T-helper 1 cell treated with Interleukin-12 subunit alpha and Interleukin-12 subunit beta and Interleukin-4 antibody, amounts not matched to agents 30 ng/mL and 1 ng/mL, for 36 hours (primary cell): ENCODE measurements around the gene MAP1LC3B2. TPM values are rescaled to one million over a fixed set of nuclear protein-coding genes. Genes with fewer than 3 reads are reported as not detected.

Experiments
- intact Hi-C: fragments of 100-400 bp; cut with micrococcal nuclease; formaldehyde crosslinking; loops from one replicate; pipeline ENCODE4 v1.15.1; 2024
- total RNA-seq: library from RNA; stranded (reverse); gene quantifications from 2 replicates; pipeline ENCODE4 v1.2.3, GENCODE V29; 2022

The MAP1LC3B2 gene
- total RNA-seq = 1.2 and 2.3 TPM in 2 replicates

DNA sequence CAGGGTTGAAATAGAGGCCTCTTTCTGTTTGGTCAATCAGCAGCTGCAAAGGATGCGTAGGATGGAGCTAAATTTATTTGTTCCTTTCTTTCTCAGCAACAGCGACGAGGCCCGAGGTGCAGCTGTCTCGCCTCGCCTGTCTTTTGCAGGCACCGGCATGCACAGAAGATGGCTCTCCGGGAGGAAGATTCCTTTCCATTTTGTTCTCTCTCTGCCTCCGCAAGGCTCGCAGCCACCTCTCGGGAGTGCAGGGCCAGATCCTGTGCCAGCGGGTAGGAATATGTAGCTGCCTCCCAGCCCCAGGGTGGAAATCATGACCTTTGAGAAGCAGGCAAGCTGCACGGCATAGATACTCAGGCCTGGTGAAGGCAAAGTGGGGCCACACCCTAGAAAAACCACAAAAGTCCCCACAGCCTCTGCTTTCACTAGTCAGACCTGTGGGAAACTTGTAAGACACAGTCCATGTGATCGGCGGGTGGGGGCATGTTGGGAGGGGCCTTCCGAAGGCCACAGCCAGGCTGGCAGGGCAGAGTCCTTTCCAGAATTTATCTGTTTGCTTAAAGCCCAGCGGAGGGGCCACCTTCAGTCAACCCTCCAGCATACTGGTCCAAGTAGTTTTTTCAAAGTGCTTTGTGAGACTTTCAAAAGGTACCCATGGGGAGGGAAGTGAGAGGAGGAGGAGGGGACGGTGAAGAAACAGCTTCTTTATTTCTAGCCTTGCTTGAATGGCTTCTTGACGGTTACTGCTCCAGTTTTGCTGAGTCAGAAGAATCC, at the start of gene MAP1LC3B2:
MAP1LC3B2 (plus strand) TSS at position 220 of the 774 bp plus-strand sequence. CDS start 16,562 bp downstream, outside the sequence.
- intact Hi-C loops = loop anchor here (1.0 to 2.0 kb wide), 14 partner anchors 21 to 595 kb away; partner anchors contain the start of genes MED13L, RNFT2, SPRING1 and TESC

DNA sequence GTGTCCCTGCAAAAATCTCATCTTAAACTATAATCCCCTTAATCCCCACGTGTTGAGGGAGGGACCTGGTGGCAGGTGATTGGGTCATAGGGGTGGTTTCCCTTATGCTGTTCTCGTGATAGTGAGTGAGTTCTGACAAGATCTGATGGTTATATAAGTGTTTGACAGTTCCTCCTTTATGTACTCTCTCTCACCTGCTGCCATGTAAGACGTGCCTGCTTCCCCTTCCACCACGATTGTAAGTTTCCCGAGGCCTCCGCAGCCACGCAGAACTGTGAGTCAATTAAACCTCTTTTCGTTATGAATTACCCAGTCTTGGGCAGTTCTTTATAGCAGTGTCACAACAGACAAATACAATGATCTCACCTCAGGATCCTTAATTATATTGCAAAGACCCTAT, 45.2 kb upstream of the MAP1LC3B2 start:
- intact Hi-C loops = no loop called here

DNA sequence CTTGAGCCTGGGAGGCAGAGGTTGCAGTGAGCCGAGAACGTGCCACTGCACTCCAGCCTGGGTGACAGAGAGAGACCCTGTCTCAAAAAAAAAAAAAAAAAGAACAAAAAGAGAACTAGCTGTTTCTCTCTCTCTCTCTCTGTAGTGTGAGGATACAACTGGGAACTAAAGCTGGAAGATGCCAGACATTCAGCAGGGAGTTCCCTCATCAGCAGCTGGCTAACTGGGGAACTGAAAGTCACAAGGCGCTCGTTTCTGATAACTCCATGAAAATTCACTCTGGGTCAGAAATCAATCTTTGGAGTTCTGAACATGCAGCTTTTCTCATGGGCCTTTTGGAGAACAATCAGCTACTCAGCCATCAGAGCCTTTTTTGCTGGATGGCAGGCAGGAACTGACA, 43.5 kb upstream of the MAP1LC3B2 start:
- intact Hi-C loops = no loop called here

DNA sequence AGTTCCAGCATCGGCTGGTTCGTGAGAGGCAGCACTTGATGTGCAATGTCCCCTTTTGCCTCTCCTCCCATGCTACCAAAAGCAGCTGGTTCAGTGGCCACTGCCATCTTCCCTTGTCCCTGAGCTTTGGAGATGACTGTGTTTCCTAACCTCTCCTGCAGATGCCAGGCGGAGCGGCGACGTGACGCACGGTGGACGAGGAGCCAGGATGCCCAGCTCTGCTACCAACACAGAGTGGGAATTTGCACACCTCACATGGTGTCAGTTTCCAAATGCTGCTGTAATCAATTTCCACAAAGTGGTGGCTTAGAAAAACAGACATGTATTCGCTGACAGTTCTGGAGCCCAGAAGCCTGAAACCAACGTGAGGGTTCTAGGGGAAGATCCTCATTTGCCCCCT, 42.5 kb upstream of the MAP1LC3B2 start:
- intact Hi-C loops = no loop called here

DNA sequence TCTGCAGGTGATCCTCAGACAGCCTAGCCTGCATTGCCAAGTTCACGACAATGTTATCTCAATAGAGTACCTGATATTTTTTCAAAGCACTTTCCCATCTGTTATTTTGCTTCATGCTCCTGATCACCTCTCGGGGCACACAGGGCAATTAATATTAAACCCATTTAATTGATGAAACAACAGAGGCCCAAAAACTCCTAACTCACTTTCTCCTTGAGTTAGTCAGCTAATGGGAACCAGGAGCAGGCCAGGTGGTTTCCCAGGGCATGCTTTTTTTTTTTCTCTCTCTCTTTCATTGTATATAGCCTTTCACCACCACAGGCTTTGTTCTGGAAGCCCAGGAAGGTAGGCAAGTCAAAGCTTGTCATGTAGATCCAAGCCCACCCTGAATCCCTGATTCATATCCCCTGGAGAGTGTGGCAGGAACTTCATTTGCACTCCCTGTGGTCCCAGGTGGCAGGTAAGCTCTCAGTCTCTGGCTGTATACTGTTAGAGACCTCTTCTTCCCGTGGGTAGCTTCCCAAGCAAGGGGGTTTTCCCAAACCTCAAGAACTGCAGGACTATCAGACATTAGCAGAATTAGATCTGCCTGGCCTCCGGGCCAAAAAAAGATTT, 41.6 kb upstream of the MAP1LC3B2 start:
- intact Hi-C loops = no loop called here

DNA sequence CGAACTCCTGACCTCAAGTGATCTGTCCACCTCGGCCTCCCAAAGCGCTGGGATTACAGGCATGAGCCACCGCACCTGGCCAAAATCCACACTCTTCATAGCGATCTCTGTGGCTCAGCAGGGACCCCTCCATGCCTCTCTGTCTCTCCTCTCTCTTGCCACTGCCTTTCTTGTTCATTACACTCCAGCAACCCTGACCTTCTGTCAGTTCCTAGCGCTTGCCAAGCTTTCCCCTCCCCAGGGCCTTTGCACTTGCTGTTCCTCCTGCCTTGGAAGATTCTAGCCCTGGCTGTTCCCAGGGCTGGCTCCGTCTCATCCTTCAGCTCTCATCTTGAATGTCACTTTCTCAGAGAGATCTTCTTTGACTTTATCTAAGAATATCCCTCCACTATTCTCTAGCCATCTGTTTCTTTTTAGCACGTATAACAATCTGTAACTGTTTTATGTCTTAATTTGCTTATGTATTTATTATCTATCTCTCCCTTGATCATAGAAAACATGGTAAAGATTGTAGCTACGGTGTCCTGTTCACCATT, 38.9 kb upstream of the MAP1LC3B2 start:
- intact Hi-C loops = no loop called here

DNA sequence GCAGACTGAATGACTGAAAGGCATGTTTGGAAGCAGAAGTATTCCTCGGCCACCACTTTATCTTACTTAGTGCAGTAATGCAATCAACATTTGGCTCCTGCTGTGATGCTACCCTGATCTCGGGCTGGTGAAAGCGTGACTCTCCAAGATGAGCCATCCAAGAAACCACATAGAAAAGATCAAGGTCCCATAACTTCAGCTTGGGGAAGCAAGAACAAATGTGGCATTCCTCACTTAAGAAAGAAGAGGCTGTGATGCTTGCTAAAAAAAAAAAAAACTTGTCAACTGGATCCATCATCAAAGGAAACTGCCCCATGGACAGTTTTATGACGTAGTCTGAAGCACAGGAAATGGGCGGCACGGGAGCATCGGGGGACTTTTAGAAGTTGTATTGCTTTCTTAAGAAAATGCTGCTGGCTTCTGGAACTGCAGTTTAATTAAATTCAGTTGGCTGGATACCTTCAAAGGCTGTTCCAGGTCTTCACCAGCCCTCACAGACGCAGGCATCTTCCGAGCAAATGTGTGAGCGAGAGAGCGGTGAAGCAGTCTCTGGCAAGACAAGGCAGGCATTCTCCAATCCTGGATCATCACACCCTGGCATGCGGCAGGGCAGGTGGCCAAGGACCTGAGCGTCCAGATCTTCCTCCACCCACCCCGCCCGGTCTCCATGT, 38.2 kb upstream of the MAP1LC3B2 start:
- intact Hi-C loops = no loop called here

DNA sequence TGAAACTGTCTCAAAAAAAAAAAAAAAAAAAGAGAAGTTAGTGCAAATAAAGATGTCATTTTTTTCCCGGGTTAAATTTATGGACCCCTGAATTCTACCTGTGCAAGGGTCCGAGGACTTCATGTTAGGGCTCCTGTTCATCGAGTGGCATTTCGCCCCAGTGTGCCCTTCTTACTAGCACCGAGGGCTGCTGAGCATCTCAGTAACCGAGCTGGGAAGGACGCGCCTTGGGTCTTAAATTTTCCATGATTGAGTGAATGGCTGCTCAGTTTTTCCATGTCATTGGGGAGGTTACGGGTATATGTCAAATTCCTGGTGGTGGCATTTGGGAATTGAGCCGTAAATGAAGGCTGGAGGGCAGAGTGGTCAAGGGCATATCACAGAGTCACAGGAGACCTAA, 34.9 kb upstream of the MAP1LC3B2 start:
- intact Hi-C loops = no loop called here

DNA sequence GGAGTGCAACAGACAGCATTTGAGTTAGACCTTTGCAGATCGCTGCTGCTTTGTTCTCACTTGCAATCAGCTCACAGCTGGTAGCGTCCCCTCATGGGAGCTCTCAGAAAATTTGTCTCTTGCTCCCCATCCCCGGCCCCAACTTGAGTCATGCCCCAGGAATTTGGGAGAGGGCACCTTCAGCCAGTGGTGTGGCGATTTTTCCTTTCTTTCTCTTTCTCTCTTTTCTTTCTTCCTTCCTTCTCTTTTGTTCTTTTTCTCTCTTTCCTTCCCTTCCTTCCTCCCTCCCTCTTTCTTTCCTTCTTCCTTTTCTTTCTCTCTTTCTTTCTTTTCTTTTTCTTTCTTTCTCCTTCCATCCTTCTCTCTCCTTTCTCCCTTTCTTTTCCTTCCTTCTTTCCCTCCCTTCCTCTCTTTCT, 34.2 kb upstream of the MAP1LC3B2 start:
- intact Hi-C loops = no loop called here

DNA sequence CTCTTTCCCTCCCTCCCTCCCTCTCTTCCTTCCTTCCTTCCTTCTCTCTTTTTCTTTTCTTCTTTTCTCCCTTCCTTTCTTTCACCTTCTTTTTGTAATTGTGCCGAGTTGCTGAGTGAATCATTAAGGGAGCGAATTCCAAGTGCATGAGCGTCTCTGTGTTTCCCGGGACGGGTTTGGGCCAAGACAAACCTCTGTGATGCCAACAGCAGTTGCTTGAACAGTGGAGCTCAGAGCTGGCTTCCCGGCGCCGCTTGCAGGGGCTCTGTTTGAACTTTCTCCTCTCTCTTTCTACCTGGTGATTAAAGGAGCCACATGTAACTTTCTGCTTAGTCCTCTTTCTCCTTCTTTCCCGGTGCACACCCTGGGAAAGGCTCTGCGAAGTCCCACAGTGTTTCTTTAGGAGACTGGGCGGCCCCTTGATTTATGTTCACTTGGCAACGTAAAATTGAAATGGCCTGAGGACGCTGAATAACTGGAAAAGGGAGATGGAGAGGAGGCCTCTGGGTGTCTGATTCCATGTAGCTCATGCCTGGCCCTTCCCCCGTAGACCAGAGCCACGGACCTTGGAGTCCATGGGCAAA, 33.7 kb upstream of the MAP1LC3B2 start:
- intact Hi-C loops = no loop called here

DNA sequence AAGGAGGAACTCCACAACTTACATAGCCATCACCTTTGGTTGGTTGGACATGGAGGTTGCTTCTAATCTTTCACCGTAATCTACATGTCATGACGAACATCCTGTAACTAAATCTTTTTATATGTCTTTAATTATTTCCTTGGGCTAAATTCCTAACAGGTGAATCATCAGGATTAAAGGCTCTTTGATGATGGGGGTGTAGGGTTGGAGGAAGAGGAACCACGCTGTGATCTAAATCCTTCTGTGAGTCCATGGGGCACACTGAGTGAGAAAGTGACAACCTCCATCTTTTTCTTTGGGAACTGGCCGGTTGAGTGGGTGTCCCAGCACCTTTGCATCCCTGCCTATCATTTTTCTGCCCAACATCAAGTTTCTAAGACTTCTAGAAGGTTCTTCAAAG, 31.1 kb upstream of the MAP1LC3B2 start:
- intact Hi-C loops = no loop called here

DNA sequence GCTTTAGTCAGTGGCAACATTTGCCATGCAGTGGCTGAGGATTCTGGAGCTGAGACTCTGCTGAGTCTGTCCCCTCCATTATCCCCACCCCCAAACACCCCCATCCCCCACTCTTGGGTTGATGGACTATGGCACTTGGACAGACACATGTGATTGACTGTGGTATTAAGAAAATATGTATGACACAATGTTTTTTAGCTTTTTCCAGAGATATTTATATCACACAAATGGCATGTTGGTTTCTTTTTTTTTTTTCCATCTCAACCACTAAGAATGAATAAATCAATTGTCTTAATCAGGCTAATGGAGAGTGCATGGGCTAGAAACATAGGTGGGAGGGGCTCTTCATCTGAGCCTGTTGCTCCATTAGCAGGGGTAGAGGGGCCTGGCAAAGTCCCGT, 30.7 kb upstream of the MAP1LC3B2 start:
- intact Hi-C loops = no loop called here

DNA sequence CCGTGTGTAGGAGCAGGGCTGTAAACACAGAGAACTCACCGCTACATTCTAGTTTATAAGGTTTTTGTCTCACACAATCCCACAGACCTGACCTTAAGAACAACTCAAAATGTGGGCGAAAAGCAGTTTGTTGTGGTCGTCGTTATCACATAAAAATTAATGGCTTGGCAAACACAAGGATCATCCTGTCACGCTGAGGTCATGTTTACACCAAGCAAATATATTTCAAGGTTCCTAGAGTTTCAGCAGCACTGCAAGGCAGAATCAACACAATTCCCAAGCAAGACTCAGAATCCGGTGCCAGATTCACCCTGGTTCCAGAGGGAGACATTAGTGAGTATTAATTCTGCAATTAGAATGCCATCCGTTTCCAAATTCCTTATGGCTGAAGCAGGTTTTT, 30.1 kb upstream of the MAP1LC3B2 start:
- intact Hi-C loops = no loop called here

DNA sequence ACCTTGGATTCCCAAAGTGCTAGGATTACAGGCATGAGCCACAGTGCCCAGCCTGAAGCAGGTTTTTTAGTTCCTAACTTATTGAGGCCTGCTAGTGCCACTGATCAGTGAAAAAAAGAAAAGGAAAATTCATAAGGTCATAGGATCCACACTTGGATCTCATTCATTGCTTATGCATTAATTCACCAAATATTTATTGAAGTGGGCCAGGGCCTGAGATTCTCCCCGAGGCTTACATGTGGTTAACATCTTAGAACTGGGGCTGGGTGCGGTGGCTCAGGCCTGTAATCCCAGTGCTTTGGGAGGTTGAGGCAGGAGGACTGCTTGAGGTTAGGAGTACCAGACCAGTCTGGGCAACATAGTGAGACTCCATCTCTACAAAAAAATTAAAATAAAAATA, 29.5 kb upstream of the MAP1LC3B2 start:
- intact Hi-C loops = no loop called here

DNA sequence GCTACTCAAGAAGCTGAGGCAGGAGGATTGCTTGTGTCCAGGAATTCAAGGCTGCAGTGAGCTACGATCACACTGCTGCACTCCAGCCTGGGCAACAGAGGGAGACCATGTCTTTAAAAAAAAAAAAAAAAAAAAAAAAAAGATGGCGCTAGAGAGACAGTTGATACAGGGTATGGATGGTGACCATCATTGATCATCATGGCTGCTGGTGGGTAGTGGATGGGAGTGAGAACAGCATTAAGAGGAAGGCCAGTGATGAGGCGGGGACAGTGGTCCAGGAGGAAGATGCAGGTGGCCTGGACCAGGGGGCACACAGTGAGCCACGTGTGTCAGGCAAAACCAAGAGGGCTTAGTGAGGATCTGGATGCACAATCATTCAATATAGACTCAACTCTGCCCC, 26.8 kb upstream of the MAP1LC3B2 start:
- intact Hi-C loops = loop anchor here (2.0 kb wide), 3 partner anchors 140 to 472 kb away; no protein-coding TSS in a partner anchor

DNA sequence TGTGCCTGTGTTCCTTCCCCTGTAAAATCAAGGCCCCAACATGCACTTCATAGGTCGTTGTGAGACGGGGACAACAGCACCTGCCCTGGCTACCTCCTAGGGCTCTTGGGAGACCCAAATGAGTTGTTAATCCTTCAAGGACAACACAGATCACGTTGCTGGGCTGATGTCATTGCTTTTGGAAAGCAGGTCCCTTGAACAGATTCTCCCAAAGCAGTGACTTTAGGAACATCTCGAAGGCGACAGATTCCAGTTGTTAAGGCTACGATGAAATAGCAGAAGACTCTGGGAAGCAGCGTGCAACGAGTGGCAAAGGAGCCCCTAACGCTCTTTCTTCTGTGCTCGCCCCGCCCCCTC, 26.2 kb upstream of the MAP1LC3B2 start:
- intact Hi-C loops = loop anchor here (1.0 to 2.0 kb wide), 5 partner anchors 26 to 472 kb away; partner anchors contain the start of gene MAP1LC3B2

DNA sequence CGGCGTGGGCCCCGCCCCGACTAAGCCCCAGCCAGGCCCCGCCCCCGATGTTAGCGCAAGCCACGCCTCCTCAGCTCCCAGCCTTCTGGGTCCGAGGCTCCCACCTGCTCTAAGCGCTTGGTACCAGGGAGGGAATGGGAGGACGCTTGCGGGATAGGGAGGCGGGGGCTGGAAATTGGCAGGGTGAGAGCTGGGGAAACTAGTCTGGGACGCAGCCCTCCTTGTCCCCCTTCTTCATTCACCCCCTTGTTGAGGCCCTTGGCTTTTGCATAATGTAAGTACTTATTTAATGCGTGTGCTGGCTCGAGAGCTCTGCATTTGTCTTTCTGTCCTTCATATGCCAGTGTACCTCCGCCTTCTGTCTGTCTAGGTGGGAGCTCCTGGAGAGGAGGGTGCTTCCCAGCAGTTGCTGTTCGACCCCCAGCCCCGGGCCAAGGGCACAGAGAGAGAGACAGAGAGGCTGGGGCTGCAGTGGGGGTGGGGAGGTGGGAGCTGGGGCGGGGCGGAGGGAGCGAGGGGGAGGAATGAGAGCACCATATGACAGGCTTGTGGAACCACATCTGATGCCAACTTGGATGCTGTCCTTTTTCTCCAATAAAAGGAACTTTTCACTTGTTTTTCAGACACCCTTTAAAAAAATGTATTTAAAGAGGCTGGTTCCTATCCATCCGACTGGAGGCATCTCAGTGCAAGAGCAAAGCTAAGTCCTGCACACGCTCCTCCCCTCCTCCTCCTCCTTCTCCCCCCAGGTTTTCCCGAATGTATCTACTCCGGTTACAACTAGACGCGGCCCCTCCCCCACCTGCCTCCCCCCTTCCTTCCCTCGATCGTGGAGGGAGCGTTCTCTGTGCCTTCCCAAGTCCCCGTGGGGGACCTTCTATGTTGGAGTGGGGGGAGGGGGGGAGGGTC, 25.6 kb upstream of the MAP1LC3B2 start:
- intact Hi-C loops = loop anchor here (1.0 to 2.0 kb wide), 6 partner anchors 26 to 473 kb away; partner anchors contain the start of gene MAP1LC3B2

DNA sequence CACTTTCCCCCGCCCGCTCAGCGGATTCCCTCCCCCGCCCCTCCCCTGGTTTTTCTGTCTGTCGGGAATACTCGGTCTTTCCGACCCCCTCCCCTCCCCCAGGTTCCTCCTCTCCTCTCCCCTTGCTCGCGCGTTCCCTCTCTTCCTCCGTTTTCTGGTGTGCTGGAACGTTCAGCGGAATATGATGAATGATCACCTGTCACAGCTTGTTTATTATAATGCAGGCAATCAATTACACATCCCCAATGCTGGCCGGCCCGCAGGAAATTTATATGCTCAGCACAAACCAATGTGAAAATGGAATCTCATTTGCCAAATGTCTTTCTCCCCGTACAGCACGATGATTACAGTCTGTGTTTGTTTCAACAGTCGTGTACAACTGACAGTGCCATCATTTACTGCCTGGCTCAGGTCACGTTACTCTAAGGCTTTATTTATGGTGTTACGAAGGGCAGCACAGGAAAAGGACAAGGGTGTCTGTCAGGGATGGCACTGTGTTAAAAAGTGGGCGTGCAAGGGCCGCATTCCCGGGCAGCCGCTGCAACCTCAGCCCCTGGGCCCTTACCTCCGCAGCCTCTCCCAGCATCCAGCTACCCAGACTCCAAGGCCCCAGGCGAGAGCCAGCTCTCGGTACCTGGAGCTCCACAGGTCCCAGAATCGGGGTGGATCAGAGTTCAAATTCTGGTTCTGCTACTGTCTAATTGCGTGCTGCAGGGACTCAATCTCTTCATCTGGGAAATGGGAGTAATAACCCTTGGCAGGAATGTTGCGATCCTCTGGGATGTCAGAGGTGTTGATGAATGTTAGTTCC, 24.7 kb upstream of the MAP1LC3B2 start:
- intact Hi-C loops = loop anchor here (1.0 kb wide), 1 partner anchor 60 kb away; no protein-coding TSS in a partner anchor

DNA sequence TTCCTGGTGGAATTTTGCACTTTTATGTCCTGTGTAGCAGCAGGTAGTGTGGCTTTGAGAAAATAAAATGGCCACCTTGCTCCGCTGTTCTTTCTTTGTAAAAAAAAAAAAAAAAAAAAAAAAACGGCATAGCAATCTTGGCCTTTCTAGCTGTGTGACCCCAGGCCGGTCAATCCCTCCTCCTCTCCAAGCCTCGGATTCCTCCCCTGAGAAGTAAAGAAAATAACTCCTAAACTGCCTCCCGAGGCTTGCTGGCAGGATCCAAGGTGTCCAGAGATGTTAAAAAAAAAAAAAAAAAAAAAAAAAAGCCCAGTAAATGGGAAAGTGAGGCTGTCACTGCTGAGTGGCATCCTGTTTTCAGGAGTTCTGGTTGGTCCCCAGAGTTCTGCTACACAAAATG, 23.9 kb upstream of the MAP1LC3B2 start:
- intact Hi-C loops = no loop called here
